Embryonic facial prominence (tissue), 1 donor: ENCODE measurements around the gene PI4K2B.
"Not testable (repeated sequence)": the region's sequence is repeated elsewhere in the genome, so short reads cannot be mapped to it uniquely, and the experiment has no call there.

ENCODE experiments used
- DNase-seq: peaks from one replicate; pipeline ENCODE4 v3.0.0-alpha.2; 2016; ENCODE audit errors: extremely low spot score

Gene PI4K2B

GRCh38 chr4:25233737-25234389 is at the start of gene PI4K2B:
Gene PI4K2B, plus strand, starts transcription at chr4:25234033. Its CDS starts 131 bp downstream, at chr4:25234164.
- DNase-seq = peak; percentile 46

- DNase-seq = no peak
These were observed 49.8 kb upstream of the PI4K2B start for GRCh38 chr4:25184056-25184455.

GRCh38 chr4:25190407-25190806 is 43.4 kb upstream of the PI4K2B start:
- no peak for DNase-seq

GRCh38 chr4:25198713-25199112 is 35.1 kb upstream of the PI4K2B start:
- no peak for DNase-seq

GRCh38 chr4:25207997-25208396 is 25.8 kb upstream of the PI4K2B start:
- no peak for DNase-seq

- no peak for DNase-seq
These were observed 24.1 kb upstream of the PI4K2B start for GRCh38 chr4:25209702-25210101.

GRCh38 chr4:25211721-25212120 is 22.1 kb upstream of the PI4K2B start:
- no peak for DNase-seq

GRCh38 chr4:25212822-25213221 is 21.0 kb upstream of the PI4K2B start:
- no peak for DNase-seq

GRCh38 chr4:25213347-25213979 is 20.4 kb upstream of the PI4K2B start:
- DNase-seq = no peak

- not testable (repeated sequence) for DNase-seq
These were observed 19.1 kb upstream of the PI4K2B start for GRCh38 chr4:25214750-25215149.

- DNase-seq = no peak
These were observed 18.3 kb upstream of the PI4K2B start for GRCh38 chr4:25215511-25215910.

- no peak for DNase-seq
These were observed 12.5 kb upstream of the PI4K2B start for GRCh38 chr4:25221377-25221776.

GRCh38 chr4:25223802-25224375 is 9.9 kb upstream of the PI4K2B start:
- no peak for DNase-seq

- no peak for DNase-seq
These were observed 4.0 kb upstream of the PI4K2B start for GRCh38 chr4:25229804-25230203.

- no peak for DNase-seq
These were observed 639 bp upstream of the PI4K2B start for GRCh38 chr4:25233194-25233593.

GRCh38 chr4:25234390-25235370 is 847 bp downstream of the PI4K2B start:
- DNase-seq = peak; percentile 49

- no peak for DNase-seq
These were observed 1.6 kb downstream of the PI4K2B start for GRCh38 chr4:25235401-25235800.

GRCh38 chr4:25236030-25236429 is 2.2 kb downstream of the PI4K2B start:
- DNase-seq = not testable (repeated sequence)

- no peak for DNase-seq
These were observed 3.1 kb downstream of the PI4K2B start for GRCh38 chr4:25236971-25237370.

GRCh38 chr4:25238052-25238451 is 4.2 kb downstream of the PI4K2B start:
- no peak for DNase-seq

- not testable (repeated sequence) for DNase-seq
These were observed 5.7 kb downstream of the PI4K2B start for GRCh38 chr4:25239528-25239927.

GRCh38 chr4:25240754-25241210 is 6.9 kb downstream of the PI4K2B start:
- not testable (repeated sequence) for DNase-seq
